GM12873 (cell line): ENCODE data around the gene GSPT1.

Experiments
- TF ChIP-seq, protein P1 (sequence below): IDR thresholded peaks from 2 replicates; pipeline ENCODE4 v1.5.1; 2012; ENCODE audit warnings: low read depth, mild to moderate bottlenecking, moderate library complexity, low read length, control low read depth; ENCODE audit not compliant: insufficient read depth; ENCODE audit errors: missing control alignments

The GSPT1 gene

DNA sequence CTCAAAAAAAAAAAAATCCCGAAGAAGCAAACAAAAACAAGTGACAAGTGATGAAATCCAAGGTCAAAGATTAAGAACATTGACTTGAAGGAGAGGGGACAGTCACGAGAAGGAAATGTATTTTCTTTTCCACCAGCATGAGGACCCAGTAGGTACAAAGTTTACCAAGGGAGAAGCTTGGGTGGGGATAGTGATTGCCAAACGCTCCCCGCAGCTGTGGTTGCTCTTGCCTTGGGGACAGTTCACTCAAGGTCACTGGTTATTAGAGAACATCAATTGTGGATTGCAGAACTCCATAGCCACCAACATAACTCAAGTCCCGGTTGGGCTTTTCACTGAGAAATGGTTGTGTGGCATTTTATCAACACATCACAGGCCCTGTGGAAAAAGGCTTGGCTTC lies 91.4 kb downstream of the GSPT1 start:
- TF ChIP-seq, protein P1, sequence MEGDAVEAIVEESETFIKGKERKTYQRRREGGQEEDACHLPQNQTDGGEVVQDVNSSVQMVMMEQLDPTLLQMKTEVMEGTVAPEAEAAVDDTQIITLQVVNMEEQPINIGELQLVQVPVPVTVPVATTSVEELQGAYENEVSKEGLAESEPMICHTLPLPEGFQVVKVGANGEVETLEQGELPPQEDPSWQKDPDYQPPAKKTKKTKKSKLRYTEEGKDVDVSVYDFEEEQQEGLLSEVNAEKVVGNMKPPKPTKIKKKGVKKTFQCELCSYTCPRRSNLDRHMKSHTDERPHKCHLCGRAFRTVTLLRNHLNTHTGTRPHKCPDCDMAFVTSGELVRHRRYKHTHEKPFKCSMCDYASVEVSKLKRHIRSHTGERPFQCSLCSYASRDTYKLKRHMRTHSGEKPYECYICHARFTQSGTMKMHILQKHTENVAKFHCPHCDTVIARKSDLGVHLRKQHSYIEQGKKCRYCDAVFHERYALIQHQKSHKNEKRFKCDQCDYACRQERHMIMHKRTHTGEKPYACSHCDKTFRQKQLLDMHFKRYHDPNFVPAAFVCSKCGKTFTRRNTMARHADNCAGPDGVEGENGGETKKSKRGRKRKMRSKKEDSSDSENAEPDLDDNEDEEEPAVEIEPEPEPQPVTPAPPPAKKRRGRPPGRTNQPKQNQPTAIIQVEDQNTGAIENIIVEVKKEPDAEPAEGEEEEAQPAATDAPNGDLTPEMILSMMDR, result no peak

GRCh38 chr16:11819798-11820197 lies 96.0 kb downstream of the GSPT1 start:
- TF ChIP-seq, protein P1, result no peak
